Astrocyte (in vitro differentiated cells and primary cell): ENCODE data around the gene COP1.

Experiments used
- CTCF ChIP-seq: IDR thresholded peaks from 2 replicates; pipeline ENCODE4 v1.5.1; 2011; ENCODE audit warnings: low read depth, mild to moderate bottlenecking, inconsistent platforms, low read length, moderate library complexity; ENCODE audit not compliant: insufficient read depth
- EZH2 ChIP-seq: IDR thresholded peaks from 2 replicates; pipeline ENCODE4 v1.6.1; 2012; ENCODE audit warnings: mild to moderate bottlenecking, low read length, inconsistent platforms; ENCODE audit not compliant: insufficient read depth

DNA sequence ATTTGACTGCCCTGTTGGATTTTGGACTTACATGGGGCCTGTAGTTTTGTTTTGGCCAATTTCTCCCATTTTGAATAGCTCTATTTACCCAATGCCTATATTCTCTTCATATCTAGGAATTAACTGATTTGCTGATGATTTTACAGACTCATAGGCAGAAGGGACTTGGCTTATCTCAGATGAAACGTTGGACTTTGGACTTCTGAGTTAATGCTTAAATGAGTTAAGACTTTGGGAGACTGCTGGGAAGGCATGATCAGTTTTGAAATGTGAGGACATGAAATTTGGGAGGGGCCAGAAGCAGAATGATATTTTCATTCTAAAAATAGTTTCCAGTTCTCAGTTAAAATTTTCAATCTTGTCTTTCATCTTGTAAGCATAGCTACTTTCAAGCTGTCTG is 222.3 kb downstream of the COP1 start:
- TF ChIP-seq CTCF (no peak), EZH2 (no peak)
